DMS 273 treated with DMSO at 0.1 percent for 48 hours (cell line): ENCODE results near the gene WDR72.
"Not testable (repeated sequence)": the region's sequence is repeated elsewhere in the genome, so short reads cannot be mapped to it uniquely, and the experiment has no call there.

ENCODE experiments used
- DNase-seq: peaks from one replicate; lab custom pipeline; 2025; lab: John Stamatoyannopoulos, UW

The WDR72 gene

GRCh38 chr15:53759411-53759931, at the start of gene WDR72:
Gene WDR72 (minus strand): TSS chr15:53759663. CDS start chr15:53733149, 26,514 bp downstream.
- no peak for DNase-seq

GRCh38 chr15:53808058-53808706, 48.7 kb upstream of the WDR72 start:
- no peak for DNase-seq

- no peak for DNase-seq
Measured at GRCh38 chr15:53807501-53807900, 48.0 kb upstream of the WDR72 start.

- no peak for DNase-seq
Measured at GRCh38 chr15:53802672-53803071, 43.2 kb upstream of the WDR72 start.

GRCh38 chr15:53791581-53791980, 32.1 kb upstream of the WDR72 start:
- DNase-seq = no peak

GRCh38 chr15:53789654-53790375, 30.4 kb upstream of the WDR72 start:
- no peak for DNase-seq

GRCh38 chr15:53786401-53786800, 26.9 kb upstream of the WDR72 start:
- DNase-seq = no peak

- DNase-seq = not testable (repeated sequence)
Measured at GRCh38 chr15:53785241-53785640, 25.8 kb upstream of the WDR72 start.

GRCh38 chr15:53762916-53763315, 3.5 kb upstream of the WDR72 start:
- no peak for DNase-seq

- DNase-seq = no peak
Measured at GRCh38 chr15:53758412-53758811, 1.1 kb downstream of the WDR72 start.

GRCh38 chr15:53757906-53758305, 1.6 kb downstream of the WDR72 start:
- DNase-seq = no peak

GRCh38 chr15:53753813-53754212, 5.7 kb downstream of the WDR72 start:
- no peak for DNase-seq

- no peak for DNase-seq
Measured at GRCh38 chr15:53752406-53752805, 7.1 kb downstream of the WDR72 start.

- no peak for DNase-seq
Measured at GRCh38 chr15:53747501-53748068, 11.9 kb downstream of the WDR72 start.

GRCh38 chr15:53746101-53746500, 13.4 kb downstream of the WDR72 start:
- DNase-seq = no peak

GRCh38 chr15:53739651-53740050, 19.8 kb downstream of the WDR72 start:
- DNase-seq = no peak

- no peak for DNase-seq
Measured at GRCh38 chr15:53739187-53739586, 20.3 kb downstream of the WDR72 start.

- DNase-seq = no peak
Measured at GRCh38 chr15:53721334-53722087, 38.0 kb downstream of the WDR72 start.

- no peak for DNase-seq
Measured at GRCh38 chr15:53716909-53717876, 42.3 kb downstream of the WDR72 start.

GRCh38 chr15:53713218-53713617, 46.2 kb downstream of the WDR72 start:
- DNase-seq = no peak

GRCh38 chr15:53710906-53711305, 48.6 kb downstream of the WDR72 start:
- no peak for DNase-seq
